IPS-18c (cell line): ENCODE results near the gene CTRL.

Experiments
- H3K4me3 ChIP-seq: 2 replicates; pipeline ENCODE4 v1.7.0; 2013; ENCODE audit warnings: low read depth, mild to moderate bottlenecking, low read length, moderate library complexity; ENCODE audit not compliant: insufficient read depth
- H3K9me3 ChIP-seq: one replicate; pipeline ENCODE4 v1.6.1; 2013; ENCODE audit warnings: mild to moderate bottlenecking, low read length, moderate library complexity; ENCODE audit not compliant: control insufficient read depth, insufficient read depth

The CTRL gene

DNA sequence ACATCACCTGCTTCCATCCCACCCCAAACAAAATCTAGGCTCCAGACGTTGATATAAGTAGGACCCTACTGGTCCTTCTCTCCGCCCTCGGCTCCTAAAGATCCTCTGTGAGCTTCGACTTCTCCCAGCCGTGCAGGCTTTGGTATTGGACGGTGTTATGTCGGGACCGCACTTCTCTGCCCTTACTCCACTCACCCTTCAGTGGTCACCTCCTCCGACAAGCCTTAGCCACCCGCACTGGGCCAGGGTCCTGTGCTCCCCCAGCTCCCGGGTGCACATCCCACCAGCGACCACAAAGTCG, 3.4 kb upstream of the CTRL start:
- no peaks in the 10 kb centered on the region for H3K9me3 ChIP-seq

DNA sequence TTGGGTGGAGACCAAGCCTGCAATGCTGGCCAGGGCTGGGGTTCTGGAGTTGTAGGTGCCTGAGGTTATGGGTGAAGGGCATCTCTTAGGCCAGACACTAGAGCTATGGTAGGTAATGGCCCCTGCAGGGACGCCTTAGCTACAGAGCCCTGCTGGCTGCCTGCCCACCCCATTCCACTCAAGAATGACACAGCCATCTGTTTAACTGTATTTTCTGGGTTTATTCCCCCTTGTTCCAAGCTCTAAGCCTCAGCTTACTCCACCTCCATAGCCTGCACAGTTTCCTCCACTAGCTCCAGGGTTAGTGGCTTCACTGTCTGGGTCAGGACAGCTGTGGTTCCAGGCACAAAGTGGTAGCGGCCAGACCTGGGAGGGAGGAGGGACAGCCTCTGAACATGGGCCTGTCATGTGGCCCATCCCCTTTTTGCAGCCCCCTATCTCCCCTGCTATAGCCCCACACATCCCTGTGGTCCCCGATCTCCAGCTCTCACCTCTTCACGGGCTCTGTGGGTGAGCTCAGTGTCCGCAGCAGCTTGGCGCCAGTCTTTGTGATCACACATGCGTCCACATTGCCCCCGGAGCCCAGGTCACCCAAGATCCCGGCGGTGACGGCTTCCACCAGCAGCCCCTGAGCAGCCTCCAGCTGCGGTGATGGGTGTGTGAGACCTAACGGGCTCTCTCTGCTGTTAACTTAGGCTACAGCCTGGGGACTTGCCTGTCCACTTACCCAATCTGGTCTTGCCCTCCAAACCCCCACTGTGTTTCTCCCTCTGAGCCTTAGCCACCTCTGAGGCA, 2.8 kb upstream of the CTRL start:
- peak overlapping the region; percentile 94 for H3K4me3 ChIP-seq
- no peaks in the 10 kb centered on the region for H3K9me3 ChIP-seq

More for the DNA sequence above, 3.4 kb upstream of the CTRL start:
- H3K4me3 ChIP-seq = peak overlapping the region; percentile 94

DNA sequence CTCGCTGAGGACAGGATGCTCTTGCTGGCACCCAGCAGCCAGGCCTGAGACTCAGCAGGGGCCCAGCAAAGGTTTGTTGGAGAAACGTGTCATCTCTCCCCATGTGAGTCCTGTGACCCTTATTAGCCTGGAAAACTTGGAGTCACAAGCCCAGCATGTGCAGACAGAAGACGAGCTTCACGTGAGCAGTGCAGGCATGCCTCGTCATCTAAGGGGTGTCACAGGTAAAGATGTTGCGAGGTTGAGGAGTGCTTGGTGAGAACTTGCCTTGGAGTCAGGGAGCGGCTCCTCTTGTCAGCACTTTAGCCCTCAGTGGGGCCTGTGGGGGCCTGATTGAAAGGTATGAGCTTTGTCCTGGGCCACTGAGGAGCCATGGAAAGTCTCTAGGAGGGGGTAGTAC, 2.1 kb upstream of the CTRL start:
- Histone ChIP-seq H3K4me3 (0 out of 2 replicates have a peak overlapping the region, but pooled peaks have one; percentile 94), H3K9me3 (no peaks in the 10 kb centered on the region)

DNA sequence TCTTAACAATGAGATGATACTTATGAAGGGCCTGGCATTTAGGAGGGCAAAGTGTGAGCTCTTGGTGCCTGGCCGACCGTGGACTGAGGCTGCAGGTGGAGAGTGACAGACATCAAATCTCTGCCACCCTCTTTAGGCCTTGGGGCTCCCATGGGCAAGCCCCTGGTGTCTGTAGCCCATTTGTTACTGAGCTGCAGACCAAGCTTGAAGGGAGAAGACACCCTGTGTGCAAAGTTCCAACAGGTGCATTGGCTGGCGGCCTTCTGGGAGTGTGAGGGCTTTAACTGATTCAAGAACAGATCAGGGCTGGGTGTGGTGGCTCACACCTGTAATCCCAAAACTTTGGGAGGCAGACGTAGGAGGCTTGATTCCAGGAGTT, 789 bp upstream of the CTRL start:
- no peak overlapping the region for H3K4me3 ChIP-seq
- no peaks in the 10 kb centered on the region for H3K9me3 ChIP-seq

DNA sequence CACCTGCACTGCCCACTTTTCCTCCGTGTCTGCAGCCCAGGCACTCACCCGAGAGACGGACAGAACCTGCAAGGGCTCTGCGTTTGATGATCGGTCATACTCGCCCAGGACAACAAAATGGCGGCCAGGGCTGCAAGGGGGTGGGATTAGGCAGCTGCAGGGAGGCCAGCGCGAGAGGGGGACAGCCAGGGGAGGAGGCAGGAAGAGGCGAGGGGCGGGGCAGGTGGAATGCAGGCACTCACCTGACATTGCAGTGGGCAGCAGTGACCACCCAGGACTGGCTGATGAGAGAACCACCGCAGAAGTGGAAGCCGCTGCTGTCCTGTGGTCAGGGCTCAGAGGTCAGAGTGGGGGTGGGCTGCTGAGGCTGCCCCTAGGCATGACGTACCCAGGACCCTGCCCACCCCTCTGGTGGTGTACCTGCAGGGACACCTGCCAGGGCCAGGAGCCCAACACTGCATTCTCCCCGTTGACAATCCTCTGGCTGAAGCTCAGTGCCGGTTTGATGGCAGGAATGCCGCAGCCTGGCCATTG, 917 bp downstream of the CTRL start:
- no peaks in the 10 kb centered on the region for H3K9me3 ChIP-seq
- no peak overlapping the region for H3K4me3 ChIP-seq

DNA sequence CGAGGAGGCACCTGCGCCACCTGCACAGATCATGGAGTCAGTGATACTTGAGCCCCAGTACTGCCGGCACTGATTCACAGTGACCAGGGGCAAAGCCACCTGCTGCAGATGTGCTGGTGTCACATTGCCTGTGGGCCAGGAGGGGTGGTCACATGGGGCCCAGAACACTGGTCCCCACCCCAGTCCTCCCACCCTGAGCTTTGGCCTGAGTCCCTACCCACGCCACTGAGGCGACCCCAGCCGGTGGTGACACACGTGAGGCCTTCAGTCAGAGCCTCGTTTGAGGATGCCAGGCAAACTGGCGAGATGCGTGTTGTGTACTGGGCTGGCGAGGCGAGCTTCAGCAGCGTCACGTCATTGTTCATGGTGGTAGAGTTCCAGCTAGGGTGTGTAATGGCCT, 1.5 kb downstream of the CTRL start:
- Histone ChIP-seq H3K9me3 (no peaks in the 10 kb centered on the region), H3K4me3 (no peak overlapping the region)

DNA sequence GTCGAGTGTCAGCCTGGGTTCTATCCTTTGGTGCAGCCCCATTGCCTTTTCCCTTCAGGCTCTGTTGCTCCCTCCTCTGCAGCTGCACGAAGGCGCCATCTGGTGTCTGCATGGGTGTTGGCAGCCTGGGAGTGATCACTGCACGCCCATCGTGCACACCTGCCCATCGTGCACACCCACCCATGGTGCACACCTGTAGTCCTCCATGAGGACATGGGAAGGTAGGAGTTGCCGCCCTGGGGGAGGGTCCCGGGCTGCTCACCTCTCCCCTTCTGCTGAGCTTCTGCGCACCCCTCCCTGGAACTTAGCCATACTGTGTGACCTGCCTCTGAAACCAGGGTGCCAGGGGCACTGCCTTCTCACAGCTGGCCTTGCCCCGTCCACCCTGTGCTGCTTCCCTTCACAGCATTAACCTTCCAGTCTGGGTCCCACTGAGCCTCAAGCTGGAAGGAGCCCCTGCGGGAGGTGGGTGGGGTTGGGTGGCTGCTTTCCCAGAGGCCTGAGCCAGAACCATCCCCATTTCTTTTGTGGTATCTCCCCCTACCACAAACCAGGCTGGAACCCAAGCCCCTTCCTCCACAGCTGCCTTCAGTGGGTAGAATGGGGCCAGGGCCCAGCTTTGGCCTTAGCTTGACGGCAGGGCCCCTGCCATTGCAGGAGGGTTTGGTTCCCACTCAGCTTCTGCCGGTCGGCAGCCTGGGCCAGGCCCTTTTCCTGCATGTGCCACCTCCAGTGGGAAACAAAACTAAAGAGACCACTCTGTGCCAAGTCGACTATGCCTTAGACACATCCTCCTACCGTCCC, 2.9 kb downstream of the CTRL start:
- Histone ChIP-seq H3K4me3 (no peak overlapping the region), H3K9me3 (no peaks in the 10 kb centered on the region)

DNA sequence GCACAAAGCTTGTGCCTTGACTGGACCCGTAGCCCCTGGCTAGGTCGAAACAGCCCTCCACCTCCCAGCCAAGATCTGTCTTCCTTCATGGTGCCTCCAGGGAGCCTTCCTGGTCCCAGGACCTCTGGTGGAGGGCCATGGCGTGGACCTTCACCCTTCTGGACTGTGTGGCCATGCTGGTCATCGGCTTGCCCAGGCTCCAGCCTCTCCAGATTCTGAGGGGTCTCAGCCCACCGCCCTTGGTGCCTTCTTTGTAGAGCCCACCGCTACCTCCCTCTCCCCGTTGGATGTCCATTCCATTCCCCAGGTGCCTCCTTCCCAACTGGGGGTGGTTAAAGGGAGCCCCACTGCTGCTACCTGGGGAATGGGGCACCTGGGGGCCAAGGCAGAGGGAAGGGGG, 3.5 kb downstream of the CTRL start:
- no peaks in the 10 kb centered on the region for H3K9me3 ChIP-seq
- H3K4me3 ChIP-seq = no peak overlapping the region

DNA sequence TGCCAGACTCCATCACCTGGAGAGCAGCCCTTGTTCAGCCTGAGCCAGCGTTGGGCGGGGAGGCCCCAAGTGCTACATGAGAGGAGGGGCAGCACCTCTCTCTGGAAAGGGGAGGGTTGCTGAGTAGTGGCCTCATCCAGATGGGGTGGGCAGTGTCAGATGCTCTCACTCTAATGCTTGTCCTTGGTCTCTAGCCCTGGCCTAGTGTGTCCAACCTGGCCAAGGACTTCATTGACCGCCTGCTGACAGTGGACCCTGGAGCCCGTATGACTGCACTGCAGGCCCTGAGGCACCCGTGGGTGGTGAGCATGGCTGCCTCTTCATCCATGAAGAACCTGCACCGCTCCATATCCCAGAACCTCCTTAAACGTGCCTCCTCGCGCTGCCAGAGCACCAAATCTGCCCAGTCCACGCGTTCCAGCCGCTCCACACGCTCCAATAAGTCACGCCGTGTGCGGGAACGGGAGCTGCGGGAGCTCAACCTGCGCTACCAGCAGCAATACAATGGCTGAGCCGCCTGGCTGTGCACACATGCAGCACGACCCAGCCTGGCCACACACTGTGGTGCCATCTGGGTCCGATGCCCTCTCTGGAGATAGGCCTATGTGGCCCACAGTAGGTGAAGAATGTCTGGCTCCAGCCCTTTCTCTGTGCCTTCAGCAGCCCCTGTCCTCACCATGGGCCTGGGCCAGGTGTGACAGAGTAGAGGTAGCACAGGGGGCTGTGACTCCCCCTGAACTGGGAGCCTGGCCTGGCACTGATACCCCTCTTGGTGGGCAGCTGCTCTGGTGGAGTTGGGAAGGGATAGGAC, 4.3 kb downstream of the CTRL start:
- Histone ChIP-seq H3K9me3 (no peaks in the 10 kb centered on the region), H3K4me3 (no peak overlapping the region)

DNA sequence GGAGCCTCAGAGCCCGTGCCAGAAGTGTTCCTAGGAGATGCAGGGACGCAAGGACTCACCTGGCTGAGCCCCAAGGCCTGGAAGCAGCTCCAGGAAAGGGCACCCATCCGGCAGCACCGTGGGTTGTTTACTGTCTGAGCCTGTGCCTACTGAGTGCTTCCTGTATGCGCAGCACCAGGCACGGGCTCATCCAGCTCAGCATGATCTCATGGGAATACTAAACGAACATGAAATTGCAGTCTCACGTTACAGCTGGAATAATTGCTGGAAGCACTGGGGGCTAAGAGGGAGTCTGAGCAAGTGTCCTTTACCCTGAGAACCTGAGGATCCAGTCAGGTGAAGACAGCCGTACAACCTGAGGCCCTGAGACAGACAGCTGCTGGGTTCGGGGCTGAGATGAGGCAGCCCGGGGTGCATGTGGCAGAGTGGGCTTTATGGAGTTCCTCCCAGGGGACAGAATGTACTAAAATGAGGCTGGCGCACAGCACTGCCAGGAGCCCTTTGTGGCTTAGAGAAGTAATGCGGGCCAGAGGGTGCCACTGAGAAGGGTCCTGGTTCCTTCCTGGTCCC, 5.4 kb downstream of the CTRL start:
- no peaks in the 10 kb centered on the region for H3K9me3 ChIP-seq

DNA sequence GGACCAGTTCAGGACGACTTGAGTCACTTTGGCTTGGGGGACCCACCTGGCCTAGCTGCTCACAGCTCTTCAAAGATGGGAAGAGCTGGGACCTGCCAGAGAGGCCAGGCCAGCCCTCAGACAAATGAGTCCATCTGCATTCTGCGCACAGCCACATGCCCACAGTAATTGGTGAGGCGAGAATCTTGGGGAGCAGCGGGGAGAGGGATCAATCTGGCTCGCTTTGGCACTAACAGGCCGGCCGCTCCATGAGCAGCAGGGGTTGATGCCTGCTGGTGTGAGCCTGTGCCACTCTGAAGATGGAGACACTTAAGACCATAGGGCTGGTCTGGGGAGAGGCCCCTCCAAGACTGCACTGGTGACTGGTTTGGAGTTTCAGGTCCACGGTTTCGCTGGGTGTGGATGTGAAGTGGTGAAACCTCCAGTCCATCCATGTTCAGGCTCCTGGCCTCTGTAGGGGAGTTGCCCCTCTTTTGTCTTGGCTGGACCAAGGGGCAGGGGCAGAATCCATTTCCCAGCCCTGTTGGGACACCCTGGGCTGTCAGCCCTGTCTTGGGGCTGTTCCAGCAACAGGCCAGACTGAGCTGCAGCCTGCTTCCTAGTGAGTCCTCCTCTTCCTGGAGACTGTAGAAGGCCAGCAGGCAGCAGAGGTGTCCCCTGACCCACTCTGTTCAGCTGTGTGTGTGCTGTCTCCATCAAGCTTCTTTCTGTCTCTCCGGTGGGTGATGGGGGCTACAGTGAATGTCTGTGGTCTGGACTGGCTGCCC, 7.3 kb downstream of the CTRL start:
- Histone ChIP-seq H3K9me3 (no peaks in the 10 kb centered on the region), H3K4me3 (no peak overlapping the region)

More for the DNA sequence above, 5.4 kb downstream of the CTRL start:
- H3K4me3 ChIP-seq = no peak overlapping the region

DNA sequence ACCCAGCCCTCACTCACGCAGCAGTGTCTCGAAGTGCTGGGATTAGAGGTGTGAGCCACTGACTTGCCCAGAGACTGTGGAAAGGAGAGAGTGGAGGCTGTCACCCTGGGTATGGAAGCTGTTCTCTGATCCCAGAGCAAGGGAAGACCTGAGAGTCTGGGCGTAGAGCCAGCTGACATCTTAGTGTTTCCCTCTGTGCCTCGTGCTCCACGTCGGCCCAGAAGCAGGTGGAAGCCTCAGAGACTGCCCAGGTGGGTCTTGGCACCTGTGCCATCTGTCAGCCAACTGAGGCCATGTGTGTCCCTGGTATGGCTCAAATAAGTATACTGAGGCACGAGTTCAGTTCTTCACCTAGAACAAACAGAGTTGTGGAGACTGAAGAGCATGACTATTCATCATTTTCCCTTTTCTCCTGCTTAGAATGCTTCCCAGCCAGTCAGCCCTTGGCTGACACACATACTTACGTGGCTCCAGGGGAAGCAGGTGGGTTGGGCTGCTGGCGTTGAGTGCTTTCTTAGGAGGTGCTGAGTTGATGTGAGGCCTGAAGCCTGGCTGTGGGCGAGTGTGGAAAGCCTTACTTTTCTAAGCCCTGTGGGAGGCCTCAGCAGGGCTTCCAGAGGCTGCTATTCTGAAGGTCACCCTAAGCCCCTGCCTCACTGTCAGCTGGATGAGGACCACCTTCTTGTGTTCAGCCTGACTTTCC, 8.1 kb downstream of the CTRL start:
- Histone ChIP-seq H3K4me3 (no peak overlapping the region), H3K9me3 (no peaks in the 10 kb centered on the region)

DNA sequence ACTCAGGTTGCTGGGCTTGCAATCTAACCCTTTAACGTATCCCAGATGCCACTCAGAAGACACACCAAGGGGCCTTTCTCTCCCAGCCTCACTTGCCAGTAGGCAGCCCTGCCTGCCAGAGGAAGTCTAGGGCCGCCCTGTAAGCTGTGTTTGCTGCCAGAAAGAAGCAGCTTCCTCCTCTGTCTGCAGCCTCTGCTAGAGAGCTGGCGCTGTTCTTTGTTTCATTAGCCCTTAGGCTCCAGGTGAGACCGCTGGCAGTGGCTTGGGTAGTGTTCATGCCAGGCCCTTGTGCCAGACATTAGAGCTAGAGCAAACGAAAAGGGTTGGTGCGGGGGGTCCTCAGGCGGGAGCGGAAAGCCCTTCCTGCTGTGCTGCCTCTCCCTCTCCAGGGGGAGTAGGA, 8.9 kb downstream of the CTRL start:
- H3K9me3 ChIP-seq = no peaks in the 10 kb centered on the region
- no peak overlapping the region for H3K4me3 ChIP-seq

DNA sequence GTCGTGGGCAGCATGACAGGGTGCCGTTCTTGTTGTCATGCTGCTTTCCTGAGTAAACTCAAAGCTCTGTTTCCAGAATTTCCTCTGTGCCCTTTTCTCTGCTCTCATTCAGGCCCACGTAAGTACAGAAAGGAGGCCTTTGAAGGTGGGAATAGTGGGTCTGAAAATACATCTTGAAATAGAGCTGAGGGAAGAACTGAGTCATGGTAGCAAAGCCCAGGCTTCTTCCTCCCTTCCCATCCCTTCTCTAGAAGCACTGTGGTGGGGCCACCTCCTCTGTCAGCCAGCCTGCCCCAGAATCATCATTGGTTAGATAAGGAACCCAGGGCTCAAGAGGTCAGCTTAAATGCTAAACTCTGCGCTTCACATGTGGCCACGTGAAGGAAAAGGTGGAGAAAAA, 9.4 kb downstream of the CTRL start:
- Histone ChIP-seq H3K9me3 (no peaks in the 10 kb centered on the region), H3K4me3 (no peak overlapping the region)

DNA sequence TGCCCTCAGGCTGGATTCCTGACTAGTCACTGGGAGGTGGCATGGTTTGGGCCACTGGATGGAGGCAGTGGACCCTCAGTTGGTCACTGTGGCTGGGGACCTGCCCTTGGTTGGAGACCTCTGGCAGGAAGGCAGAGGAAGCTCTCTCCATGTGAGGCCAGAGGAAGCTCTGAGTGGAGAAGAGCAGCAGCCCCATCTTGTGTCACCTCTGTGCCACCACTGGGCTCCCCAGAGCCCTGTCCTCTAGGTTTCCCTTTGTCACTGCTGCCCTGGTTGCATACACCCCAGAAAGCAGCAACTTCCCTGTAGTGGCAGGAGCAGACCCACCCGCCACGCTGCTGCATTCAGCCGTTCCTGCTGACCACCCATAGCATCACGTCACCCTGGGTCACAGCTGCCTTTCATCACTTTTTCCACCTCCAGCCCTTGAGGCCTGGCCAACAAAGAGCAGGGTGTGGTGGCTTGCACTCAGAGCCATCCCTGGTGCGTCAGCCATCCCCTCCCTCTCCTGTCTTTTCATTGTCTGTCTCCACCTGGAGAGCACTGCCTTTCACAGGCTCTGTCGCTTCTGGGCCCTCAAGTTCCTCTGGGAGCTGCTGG, 11.9 kb downstream of the CTRL start:
- Histone ChIP-seq H3K9me3 (no peaks in the 10 kb centered on the region), H3K4me3 (no peak overlapping the region)

DNA sequence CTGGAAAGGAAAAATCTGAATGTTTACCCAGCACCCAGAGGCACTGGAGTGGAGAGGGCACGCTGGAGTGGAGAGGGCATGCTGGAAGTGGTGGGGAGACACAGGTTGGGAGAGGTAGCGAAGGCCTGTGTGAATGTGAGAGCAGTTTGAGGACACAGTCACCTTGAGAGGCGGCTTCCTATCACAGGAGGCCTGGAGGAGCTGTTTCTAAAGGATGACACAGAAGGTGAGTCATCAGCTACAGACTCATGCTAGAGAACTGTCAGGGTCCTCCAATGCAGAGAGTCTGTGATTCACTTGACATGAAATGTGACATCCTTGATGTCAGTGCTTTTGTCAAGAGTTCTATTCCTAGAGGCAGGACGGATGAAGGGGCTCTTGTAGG, 13.8 kb downstream of the CTRL start:
- H3K4me3 ChIP-seq = no peak overlapping the region
- H3K9me3 ChIP-seq = no peaks in the 10 kb centered on the region
